ENCODE data around the gene SLC38A10. TPM values are rescaled to one million over a fixed set of nuclear protein-coding genes. Genes with fewer than 3 reads are reported as not detected.

Gene SLC38A10
- 12.7 and 14.2 TPM in 2 replicates for total RNA-seq (2012; rRNA removed)
- polyA plus RNA-seq (2012; rRNA removed): 46.7 and 53.2 TPM in 2 replicates
- polyA plus RNA-seq (2012; cell fraction: cytosol; rRNA removed): 40.4 and 68.1 TPM in 2 replicates
- 86.4 and 189 TPM in 2 replicates for polyA plus RNA-seq (2012; cell fraction: nucleus; rRNA removed; ENCODE audit: low replicate concordance)
- Bru-seq, nascent RNA: percentile 72 among the genes with signal in this experiment
- BruChase-seq, experiment 1, labeled RNA remaining after a 6-hour chase: percentile 89 among the genes with signal in this experiment
- BruChase-seq, experiment 2, labeled RNA remaining after a 2-hour chase: percentile 78 among the genes with signal in this experiment
- long read RNA-seq, full-length matches to known transcripts: 179 of 378 reads
- long read RNA-seq, partial matches to known transcripts: 56 of 378 reads
- long read RNA-seq, other reads (novel, unspliced or antisense): 143 of 378 reads

DNA sequence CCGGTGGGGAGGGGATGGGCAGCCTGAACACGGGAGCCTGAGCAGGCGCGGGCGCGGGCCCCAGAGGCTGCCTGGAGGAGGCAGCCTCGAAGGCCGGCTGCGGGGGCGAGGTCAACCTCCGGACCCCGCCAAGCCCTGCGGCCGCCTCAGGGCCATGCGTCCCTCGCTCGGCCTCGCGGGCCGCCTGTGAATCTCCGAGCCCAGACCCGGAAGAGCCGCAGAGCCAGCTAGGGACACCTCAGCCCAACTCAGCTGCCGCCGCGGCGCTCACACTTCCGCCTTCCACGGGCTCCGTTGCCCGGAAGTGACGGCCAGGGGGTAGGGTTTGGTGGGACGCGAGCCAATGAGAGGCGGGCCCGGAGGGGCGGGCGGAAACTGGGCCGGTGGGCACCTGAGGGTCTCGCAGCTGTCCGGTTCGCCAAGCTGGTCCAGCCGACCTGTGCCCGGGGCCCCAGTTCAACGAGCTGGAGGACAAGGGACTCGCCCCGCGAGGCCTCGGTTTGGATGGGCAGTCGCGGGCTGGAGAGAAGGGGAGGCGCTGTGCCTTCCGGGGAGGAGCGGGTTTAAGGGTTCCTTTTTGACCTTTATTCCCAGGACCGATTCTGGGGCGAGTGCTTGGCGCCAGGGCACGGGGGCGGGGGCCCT lies at the start of gene SLC38A10:
Gene SLC38A10 (minus strand): TSS at position 277 of the 645 bp plus-strand sequence. CDS start 386 bp downstream, outside the sequence.
- Histone ChIP-seq H3K27me3 (ENCODE audit: control insufficient read depth, insufficient read depth, low read length) (no peaks in the 10 kb centered on the region), H4K91ac (ENCODE audit: insufficient read depth, low read depth, low read length) (peak within 1 kb of the TSS; percentile 92), H3K79me1 (ENCODE audit: low read depth in 1 of 2, low read length in 2 of 2) (peaks cover 14 to 49% of the 10 kb centered on the region in 2 experiments), H4K5ac (ENCODE audit: low read depth, low read length) (peak within 1 kb of the TSS; percentile 96), H3K9me3 (ENCODE audit: control insufficient read depth, insufficient read depth, low read length) (no peaks in the 10 kb centered on the region), H3K36me3 (ENCODE audit: control insufficient read depth, insufficient read depth, low read length) (peaks cover 4% of the 10 kb centered on the region; the same call in 1 of the 2 replicates), H3K14ac (replicated peaks; ENCODE audit: low read depth, low read length) (peak within 1 kb of the TSS; percentile 75), H3K18ac (ENCODE audit: low read depth, low read length) (peak within 1 kb of the TSS; percentile 78), H3K9ac (ENCODE audit: low read depth, low read length) (peak within 1 kb of the TSS; percentile 81), H4K8ac (ENCODE audit: low read depth in 2 of 2, low read length in 2 of 2) (peak within 1 kb of the TSS; percentile 97 to 98), H2AFZ (replicated peaks; ENCODE audit: low read length, poor library complexity) (peak within 1 kb of the TSS; percentile 98), H3K4me2 (ENCODE audit: low read depth, low read length) (peak within 1 kb of the TSS; percentile 93), H2BK5ac (ENCODE audit: low read depth, low read length, poor library complexity, severe bottlenecking) (peak within 1 kb of the TSS; percentile 87), H2AK9ac (replicated peaks; ENCODE audit: low read depth, low read length, poor library complexity) (peak within 1 kb of the TSS; percentile 92), H2BK120ac (ENCODE audit: low read depth, low read length) (peak within 1 kb of the TSS; percentile 82; the same call in 1 of the 2 replicates), H3K23ac (ENCODE audit: low read depth, low read length) (peak within 1 kb of the TSS; percentile 64), H2BK20ac (ENCODE audit: low read depth, low read length) (no peak within 1 kb of the TSS), H4K20me1 (ENCODE audit: insufficient read depth, low read length) (peaks cover 11% of the 10 kb centered on the region), H3K4me1 (ENCODE audit: control insufficient read depth, insufficient read depth, low read length) (peaks cover 4% of the 10 kb centered on the region), H3K4me3 (ENCODE audit: insufficient read depth, low read depth, low read length) (peak within 1 kb of the TSS; percentile 73), H2AK5ac (ENCODE audit: low read depth, low read length) (peak within 1 kb of the TSS; percentile 96), H3K27ac (ENCODE audit: insufficient read depth, low read length) (peak within 1 kb of the TSS; percentile 90), H2BK15ac (ENCODE audit: low read depth, low read length) (peak within 1 kb of the TSS; percentile 8; the same call in 1 of the 3 replicates), H3K56ac (ENCODE audit: extremely low read depth, insufficient read depth, low read length) (peak within 1 kb of the TSS; percentile 73), H3K9me1 (ENCODE audit: insufficient read depth, low read length) (no peaks in the 10 kb centered on the region; the same call in 1 of the 2 replicates), H3K4ac (ENCODE audit: low read depth, low read length) (peak within 1 kb of the TSS; percentile 95)
- POLR2A ChIA-PET (ENCODE audit: unreplicated experiment): interaction anchor here (0.6 to 0.8 kb wide), 3 partner anchors 36 to 108 kb away, joined by 5 to 18 read pairs (median 5); no protein-coding TSS in a partner anchor
- dilution Hi-C loops (cut with HindIII; ENCODE audit: low sequenced_read_pairs, unreplicated experiment) (no loop called here), intact Hi-C loops (cut with micrococcal nuclease) (loop anchor here (1.0 kb wide), 1 partner anchor 99 kb away; no protein-coding TSS in a partner anchor), in situ Hi-C loops (cut with MboI; ENCODE audit: low sequenced_read_pairs) (no loop called here)
- ATAC-seq (ENCODE audit: low read depth) (peak; percentile 94), DNase-seq (peak; percentile 74)
- CTCF ChIA-PET: interaction anchor here (1.0 kb wide), 1 partner anchor 9 kb away, joined by 3 read pairs; no protein-coding TSS in a partner anchor
- TSS peak; percentile 95 for BruUV-seq (replicated peaks)
- WGBS, 2 experiments (ENCODE audit: extremely low coverage in 2 of 2, insufficient read length in 1 of 2): 0% methylated on average over 14 of the region's 59 CpGs; no CpG with 5 or more reads in 1 of the 2 experiments
- TF ChIP-seq NFE2L2 (IDR thresholded peaks at IDR 0.05; ENCODE audit: low read depth, low read length): no peak
- no peak for TF ChIP-seq RFX5 (IDR thresholded peaks at IDR 0.05; ENCODE audit: low read depth, low read length)
- TF ChIP-seq MAZ (IDR thresholded peaks at IDR 0.05; ENCODE audit: borderline replicate concordance, low read depth, low read length): peak; percentile 52; the same call in 1 of the 2 replicates
- TF ChIP-seq SMC3 (IDR thresholded peaks at IDR 0.05; ENCODE audit: low read depth, low read length): no peak
- TF ChIP-seq, protein P1, sequence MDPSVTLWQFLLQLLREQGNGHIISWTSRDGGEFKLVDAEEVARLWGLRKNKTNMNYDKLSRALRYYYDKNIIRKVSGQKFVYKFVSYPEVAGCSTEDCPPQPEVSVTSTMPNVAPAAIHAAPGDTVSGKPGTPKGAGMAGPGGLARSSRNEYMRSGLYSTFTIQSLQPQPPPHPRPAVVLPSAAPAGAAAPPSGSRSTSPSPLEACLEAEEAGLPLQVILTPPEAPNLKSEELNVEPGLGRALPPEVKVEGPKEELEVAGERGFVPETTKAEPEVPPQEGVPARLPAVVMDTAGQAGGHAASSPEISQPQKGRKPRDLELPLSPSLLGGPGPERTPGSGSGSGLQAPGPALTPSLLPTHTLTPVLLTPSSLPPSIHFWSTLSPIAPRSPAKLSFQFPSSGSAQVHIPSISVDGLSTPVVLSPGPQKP (IDR thresholded peaks at IDR 0.05; ENCODE audit: borderline replicate concordance, low read depth, low read length): no peak
- TF ChIP-seq MXI1 (IDR thresholded peaks at IDR 0.05; ENCODE audit: borderline replicate concordance, low read depth, low read length): no peak; the same call in 1 of the 2 replicates
- TF ChIP-seq MAFK (IDR thresholded peaks at IDR 0.05; ENCODE audit: low read depth, low read length): no peak
- TF ChIP-seq RCOR1 (IDR thresholded peaks at IDR 0.05; ENCODE audit: insufficient replicate concordance, low read length): no peak
- TF ChIP-seq CEBPB (IDR thresholded peaks at IDR 0.05; ENCODE audit: low read depth, low read length): no peak
- no peak for TF ChIP-seq BHLHE40 (IDR thresholded peaks at IDR 0.05; ENCODE audit: low read depth, low read length)
- TF ChIP-seq RAD21 (IDR thresholded peaks at IDR 0.05; ENCODE audit: low read length): no peak
- no peak for TF ChIP-seq CHD1 (IDR thresholded peaks at IDR 0.05; ENCODE audit: low read depth, low read length)
- TF ChIP-seq POLR2A (IDR thresholded peaks at IDR 0.05; ENCODE audit: low read depth, low read length): peak; percentile 91
- TF ChIP-seq, protein P2, sequence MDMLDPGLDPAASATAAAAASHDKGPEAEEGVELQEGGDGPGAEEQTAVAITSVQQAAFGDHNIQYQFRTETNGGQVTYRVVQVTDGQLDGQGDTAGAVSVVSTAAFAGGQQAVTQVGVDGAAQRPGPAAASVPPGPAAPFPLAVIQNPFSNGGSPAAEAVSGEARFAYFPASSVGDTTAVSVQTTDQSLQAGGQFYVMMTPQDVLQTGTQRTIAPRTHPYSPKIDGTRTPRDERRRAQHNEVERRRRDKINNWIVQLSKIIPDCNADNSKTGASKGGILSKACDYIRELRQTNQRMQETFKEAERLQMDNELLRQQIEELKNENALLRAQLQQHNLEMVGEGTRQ (IDR thresholded peaks at IDR 0.05; ENCODE audit: low read depth, low read length): no peak

Data from IMR-90 (cell line).